GM18861 (cell line): Measurements from ENCODE around the gene PLXND1.

ENCODE experiments used
- ATAC-seq: cut with Tn5 transposase; IDR thresholded peaks from one replicate; pipeline ENCODE4 v1.9.1; 2021; ENCODE audit not compliant: unreplicated experiment

PLXND1 gene

GRCh38 chr3:129602309-129602708, 4.2 kb downstream of the PLXND1 start:
- ATAC-seq: no peak

GRCh38 chr3:129601713-129602112, 4.8 kb downstream of the PLXND1 start:
- ATAC-seq: no peak

GRCh38 chr3:129600348-129600747, 6.1 kb downstream of the PLXND1 start:
- ATAC-seq: no peak

GRCh38 chr3:129599607-129600006, 6.9 kb downstream of the PLXND1 start:
- no peak for ATAC-seq

- ATAC-seq: no peak
Measured at GRCh38 chr3:129599073-129599472, 7.4 kb downstream of the PLXND1 start.

GRCh38 chr3:129598484-129598883, 8.0 kb downstream of the PLXND1 start:
- no peak for ATAC-seq

- ATAC-seq: no peak
Measured at GRCh38 chr3:129598000-129598381, 8.5 kb downstream of the PLXND1 start.

- ATAC-seq: no peak
Measured at GRCh38 chr3:129597087-129597999, 9.1 kb downstream of the PLXND1 start.

- no peak for ATAC-seq
Measured at GRCh38 chr3:129596194-129597086, 10.0 kb downstream of the PLXND1 start.

GRCh38 chr3:129595544-129596193, 10.8 kb downstream of the PLXND1 start:
- ATAC-seq: no peak

- no peak for ATAC-seq
Measured at GRCh38 chr3:129594907-129595390, 11.5 kb downstream of the PLXND1 start.

GRCh38 chr3:129594409-129594808, 12.1 kb downstream of the PLXND1 start:
- no peak for ATAC-seq

GRCh38 chr3:129593595-129594339, 12.7 kb downstream of the PLXND1 start:
- no peak for ATAC-seq

- ATAC-seq: no peak
Measured at GRCh38 chr3:129593230-129593594, 13.3 kb downstream of the PLXND1 start.

GRCh38 chr3:129592381-129593131, 13.9 kb downstream of the PLXND1 start:
- no peak for ATAC-seq

GRCh38 chr3:129591932-129592331, 14.5 kb downstream of the PLXND1 start:
- ATAC-seq: no peak

GRCh38 chr3:129590215-129590614, 16.3 kb downstream of the PLXND1 start:
- no peak for ATAC-seq

GRCh38 chr3:129587566-129588210, 18.8 kb downstream of the PLXND1 start:
- ATAC-seq: no peak

GRCh38 chr3:129586746-129587430, 19.6 kb downstream of the PLXND1 start:
- no peak for ATAC-seq
